Heart left ventricle (tissue), 16 donors: ENCODE measurements around the gene TRIM58. TPM values are rescaled to one million over a fixed set of nuclear protein-coding genes. Genes with fewer than 3 reads are reported as not detected.

ENCODE experiments used
- ATAC-seq, 4 donors: fragments of 200-7000 bp; cut with Tn5 transposase; one replicate each; pipeline ENCODE4 v1.9.1; 2020 to 2022; ENCODE audit warnings: moderate library complexity in 4 of 4, mild to moderate bottlenecking in 3 of 4, moderate number of reproducible peaks in 1 of 4
- DNase-seq, 5 donors: peaks; one replicate each; pipeline ENCODE4 v3.0.0-alpha.2; 2020
- H3K27ac ChIP-seq, 12 donors: fragments of 200-600 bp; sonication (generic) in 4 of 12; one replicate each; pipeline versions ENCODE4 v1.5.0 to v1.8.0; 2016 to 2022; ENCODE audit warnings: mild to moderate bottlenecking in 2 of 12
- H3K27me3 ChIP-seq, 9 donors: fragments of 200-600 bp; sonication (generic) in 2 of 9; one replicate each; pipeline versions ENCODE4 v1.5.1 to v1.8.0; 2016 to 2022; ENCODE audit warnings: mild to moderate bottlenecking in 3 of 9
- H3K36me3 ChIP-seq, 9 donors: fragments of 200-600 bp; sonication (generic) in 2 of 9; one replicate each; pipeline versions ENCODE4 v1.5.0 to v1.8.0; 2018 to 2022; ENCODE audit warnings: mild to moderate bottlenecking in 2 of 9
- H3K4me1 ChIP-seq, 12 donors: fragments of 200-600 bp; sonication (generic) in 4 of 12; one replicate each; pipeline versions ENCODE4 v1.5.0 to v1.8.0; 2016 to 2022; ENCODE audit warnings: mild to moderate bottlenecking in 3 of 12
- H3K4me3 ChIP-seq, 12 donors: fragments of 200-600 bp; sonication (generic) in 4 of 12; one replicate each; pipeline versions ENCODE4 v1.5.0 to v1.8.0; 2017 to 2022; ENCODE audit warnings: mild to moderate bottlenecking in 9 of 12, moderate library complexity in 4 of 12
- H3K9me3 ChIP-seq, 12 donors: fragments of 200-600 bp; sonication (generic) in 4 of 12; one replicate each; pipeline versions ENCODE4 v1.5.0 to v1.8.0; 2016 to 2022; ENCODE audit warnings: mild to moderate bottlenecking in 1 of 12
- POLR2A ChIP-seq, 2 donors: fragments of 450-650 bp; IDR thresholded peaks; one replicate each; pipeline ENCODE4 v1.6.1; 2017; ENCODE audit warnings: antibody characterized with exemption in 2 of 2, mild to moderate bottlenecking in 2 of 2, moderate library complexity in 2 of 2
- WGBS, 4 donors: extraction: QIAGEN DNeasy Blood & Tissue Kit in 2 of 4; methylation state at CpG; one replicate each; pipeline versions ENCODE4 v1.1.5 to v1.1.7; 2013 to 2018; 5-methylcytosine and 5-hydroxymethylcytosine counted together
- intact Hi-C, 10 donors: fragments of 100-400 bp; cut with DNase I; formaldehyde crosslinking; loops; one replicate each; pipeline versions ENCODE4 v1.11.1 to v1.14.2; 2022
- polyA plus RNA-seq, 2 donors: library from polyadenylated mRNA; stranded (reverse); fragments of 200-250 nt; gene quantifications; one replicate each; pipeline ENCODE4 v1.2.3, GENCODE V29; 2013
- total RNA-seq, 9 donors: library from RNA; depleted of rRNA in 2 of 9; stranded (reverse); fragments of >200 nt in 2 of 9; fragmentation: NEBNext Ultra II Directional in 3 of 9; extraction: Animal tissue kit (Norgen Biotek cat#: 25700) in 3 of 9; gene quantifications; one replicate each; pipeline versions ENCODE4 v1.1.0 to v1.2.4, GENCODE V29; 2016 to 2023
- TF ChIP-seq, protein P1 (sequence below), 12 donors: fragments of 200-600 bp; sonication (generic) in 4 of 12; IDR thresholded peaks; one replicate each; pipeline versions ENCODE4 v1.5.0 to v1.8.0; 2018 to 2022; ENCODE audit warnings: antibody characterized with exemption in 12 of 12, mild to moderate bottlenecking in 5 of 12
- donor health status: ischemic (EF 13 %, LVEDD 7.1; RV severe dilation, severe dysfunction).
- donor health status: healthy with polysubstance abuse.
- donor health status: DM: no; HTN: yes; CAD: no.
- donor health status: DM: no; HTN: no; CAD: no.
- donor health status: ischemic (EF 25% LVEDD 6.9; RV normal size, moderate dysfunction).
- donor health status: ischemic (EF 25% LVEDD 5.7; RV mildly dilated, moderate dysfunction).
- donor health status: healthy.
- donor health status: DM: yes; HTN: yes; CAD: no.
- donor health status: ischemic (EF 35%, LVEDD 5.7; RV mildly dilated, moderate dysfunction).
- donor health status: nonischemic (EF 11% LVEDD 7.7; RV severe dilation, severe dysfunction).
- donor health status: DM: yes; HTN: yes; CAD: no.
- donor health status: PGD.
- donor health status: ischemic (EF 29% LVEDD 5.4; RV normal size, mild dysfunction).
- donor health status: nonischemic (EF 23%, LVEDD 6.1; RV moderate dilation, normal function).

Gene TRIM58
- total and polyA plus RNA-seq, 11 donors, result 0.11 to 9.6 (median 0.27) TPM; not detected in 2

DNA sequence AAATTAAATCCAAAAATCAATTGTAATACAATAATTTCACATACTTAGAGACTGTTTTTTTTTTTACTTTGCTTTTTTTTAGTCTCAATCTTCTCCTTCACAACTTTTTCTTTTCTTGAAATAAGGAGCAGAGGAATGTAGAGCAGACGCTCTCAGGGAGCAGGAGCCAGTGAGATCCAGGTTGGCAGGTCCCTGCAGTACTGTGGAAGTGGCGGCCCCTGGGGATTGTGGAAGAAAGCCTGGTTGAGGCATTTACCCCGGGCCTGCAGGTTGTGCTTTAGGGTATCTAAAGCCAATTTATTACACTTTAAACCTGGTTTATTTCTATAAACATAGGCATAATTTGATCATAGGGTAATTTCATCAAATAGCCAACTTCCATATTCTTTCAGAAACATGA is 67.0 kb downstream of the TRIM58 start:
- H3K27me3 ChIP-seq, result no peaks in the 10 kb centered on the region
- DNase-seq, result no peak
- ATAC-seq, result no peak
- TF ChIP-seq, protein P1, sequence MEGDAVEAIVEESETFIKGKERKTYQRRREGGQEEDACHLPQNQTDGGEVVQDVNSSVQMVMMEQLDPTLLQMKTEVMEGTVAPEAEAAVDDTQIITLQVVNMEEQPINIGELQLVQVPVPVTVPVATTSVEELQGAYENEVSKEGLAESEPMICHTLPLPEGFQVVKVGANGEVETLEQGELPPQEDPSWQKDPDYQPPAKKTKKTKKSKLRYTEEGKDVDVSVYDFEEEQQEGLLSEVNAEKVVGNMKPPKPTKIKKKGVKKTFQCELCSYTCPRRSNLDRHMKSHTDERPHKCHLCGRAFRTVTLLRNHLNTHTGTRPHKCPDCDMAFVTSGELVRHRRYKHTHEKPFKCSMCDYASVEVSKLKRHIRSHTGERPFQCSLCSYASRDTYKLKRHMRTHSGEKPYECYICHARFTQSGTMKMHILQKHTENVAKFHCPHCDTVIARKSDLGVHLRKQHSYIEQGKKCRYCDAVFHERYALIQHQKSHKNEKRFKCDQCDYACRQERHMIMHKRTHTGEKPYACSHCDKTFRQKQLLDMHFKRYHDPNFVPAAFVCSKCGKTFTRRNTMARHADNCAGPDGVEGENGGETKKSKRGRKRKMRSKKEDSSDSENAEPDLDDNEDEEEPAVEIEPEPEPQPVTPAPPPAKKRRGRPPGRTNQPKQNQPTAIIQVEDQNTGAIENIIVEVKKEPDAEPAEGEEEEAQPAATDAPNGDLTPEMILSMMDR (IDR thresholded peaks at IDR 0.05), result no peak
- no peak for TF ChIP-seq POLR2A (IDR thresholded peaks at IDR 0.05)
- 55 to 61% (median 60%) methylated on average over 3 of the region's 3 CpGs for WGBS, 4 donors
- H3K27ac ChIP-seq, result no peak overlapping the region
- H3K9me3 ChIP-seq, result no peaks in the 10 kb centered on the region
- no peak overlapping the region for H3K4me3 ChIP-seq
- H3K36me3 ChIP-seq, result no peaks in the 10 kb centered on the region
- intact Hi-C loops, result loop anchor here in 1 of 10 donors (10.0 kb wide), 1 partner anchor 189 kb away; the partner anchor contains the start of gene OR14K1
- H3K4me1 ChIP-seq, result no peaks in the 10 kb centered on the region

DNA sequence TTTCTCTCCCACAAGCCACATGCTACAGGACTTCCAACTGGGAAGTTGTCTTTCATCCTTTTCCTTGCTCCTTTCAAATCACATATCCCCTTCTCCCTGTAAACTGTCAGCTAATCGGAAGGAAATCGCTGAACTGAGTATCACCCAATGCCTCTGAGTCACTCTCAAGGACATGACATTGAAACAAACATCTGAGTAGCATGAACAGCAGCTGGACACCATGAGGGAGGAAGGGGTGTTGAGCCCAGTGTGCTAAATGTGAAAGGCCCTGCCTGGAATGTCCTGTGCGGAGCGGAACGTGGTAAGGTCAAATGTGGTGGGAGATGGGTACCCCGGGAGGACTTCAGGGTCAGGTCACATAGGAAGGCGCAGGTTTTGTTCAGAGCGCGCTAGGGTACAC is 67.9 kb downstream of the TRIM58 start, which contains the start of gene OR2AJ1:
TSS of gene OR2AJ1 (plus strand) at position 22 of the 400 bp plus-strand sequence. CDS start 8,880 bp downstream, outside the sequence.
- no peak for DNase-seq
- 81 to 91% (median 87%) methylated on average over 9 of the region's 9 CpGs for WGBS, 4 donors
- Histone ChIP-seq H3K4me1 (no peaks in the 10 kb centered on the region), H3K4me3 (no peak within 1 kb of the TSS), H3K27me3 (no peaks in the 10 kb centered on the region), H3K9me3 (no peaks in the 10 kb centered on the region), H3K36me3 (no peaks in the 10 kb centered on the region), H3K27ac (no peak within 1 kb of the TSS)
- intact Hi-C loops, result loop anchor here in 1 of 10 donors (10.0 kb wide), 1 partner anchor 190 kb away; the partner anchor contains the start of gene OR14K1
- no peak for ATAC-seq
- no peak for TF ChIP-seq POLR2A (IDR thresholded peaks at IDR 0.05)
- TF ChIP-seq, protein P1 (IDR thresholded peaks at IDR 0.05), result no peak

Other genes starting within 250 kb of the TRIM58 start
- gene OR13G1, start 177.4 kb upstream of the TRIM58 start, total RNA-seq, result not detected
- gene OR13G1, start 177.4 kb upstream of the TRIM58 start, polyA plus RNA-seq, result not detected
- gene OR6F1, start 140.5 kb upstream of the TRIM58 start, total RNA-seq, result not detected
- gene OR6F1, start 140.5 kb upstream of the TRIM58 start, polyA plus RNA-seq, result not detected
- not detected for gene OR14K1, start 118.6 kb upstream of the TRIM58 start, total RNA-seq
- gene OR14K1, start 118.6 kb upstream of the TRIM58 start, polyA plus RNA-seq, result not detected
- not detected for gene OR14A2, start 109.0 kb upstream of the TRIM58 start, total RNA-seq
- not detected for gene OR14A2, start 109.0 kb upstream of the TRIM58 start, polyA plus RNA-seq
- not detected for gene OR1C1, start 96.6 kb upstream of the TRIM58 start, total RNA-seq
- not detected for gene OR1C1, start 96.6 kb upstream of the TRIM58 start, polyA plus RNA-seq
- not detected for gene OR14A16, start 33.1 kb upstream of the TRIM58 start, total RNA-seq
- not detected for gene OR14A16, start 33.1 kb upstream of the TRIM58 start, polyA plus RNA-seq
- not detected for gene OR11L1, start 15.3 kb upstream of the TRIM58 start, total RNA-seq
- not detected for gene OR11L1, start 15.3 kb upstream of the TRIM58 start, polyA plus RNA-seq
- gene OR2W3, start 38.4 kb downstream of the TRIM58 start, total RNA-seq, result 1 to 10 TPM in 1 of 9 donors, under 1 TPM in 1, not detected in 7; 0.91 to 1.7 TPM
- gene OR2W3, start 38.4 kb downstream of the TRIM58 start, polyA plus RNA-seq, result not detected
- not detected for gene OR2T8, start 63.1 kb downstream of the TRIM58 start, total RNA-seq
- not detected for gene OR2T8, start 63.1 kb downstream of the TRIM58 start, polyA plus RNA-seq
- not detected for gene OR2AJ1, start 67.7 kb downstream of the TRIM58 start, total RNA-seq
- not detected for gene OR2AJ1, start 67.7 kb downstream of the TRIM58 start, polyA plus RNA-seq
- not detected for gene OR2L8, start 91.7 kb downstream of the TRIM58 start, total RNA-seq
- not detected for gene OR2L8, start 91.7 kb downstream of the TRIM58 start, polyA plus RNA-seq
- gene OR2AK2, start 108.0 kb downstream of the TRIM58 start, total RNA-seq, result under 1 TPM in 1 of 9 donors, not detected in 8; 0.25 TPM
- gene OR2AK2, start 108.0 kb downstream of the TRIM58 start, polyA plus RNA-seq, result not detected
- not detected for gene OR2L5, start 156.5 kb downstream of the TRIM58 start, total RNA-seq
- not detected for gene OR2L5, start 156.5 kb downstream of the TRIM58 start, polyA plus RNA-seq
- under 1 TPM in 1 of 9 donors, not detected in 8; 0.07 TPM for gene OR2L2, start 172.9 kb downstream of the TRIM58 start, total RNA-seq
- not detected for gene OR2L2, start 172.9 kb downstream of the TRIM58 start, polyA plus RNA-seq
- gene OR2L3, start 189.6 kb downstream of the TRIM58 start, total RNA-seq, result not detected
- not detected for gene OR2L3, start 189.6 kb downstream of the TRIM58 start, polyA plus RNA-seq
- not detected for gene OR2L13, start 238.0 kb downstream of the TRIM58 start, total RNA-seq
- gene OR2L13, start 238.0 kb downstream of the TRIM58 start, polyA plus RNA-seq, result not detected